ENCODE results near the gene NAA25.
"Not testable (repeated sequence)": the region's sequence is repeated elsewhere in the genome, so short reads cannot be mapped to it uniquely, and the experiment has no call there.

NAA25 gene

GRCh38 chr12:112061137-112061536 is 47.4 kb downstream of the NAA25 start:
- no peak for ATAC-seq
- TF ChIP-seq GLIS3 (CRISPR knock-in tag; IDR thresholded peaks at IDR 0.05) (no peak), BACH2 (CRISPR knock-in tag; IDR thresholded peaks at IDR 0.05; ENCODE audit: borderline replicate concordance) (no peak), OSR1 (CRISPR knock-in tag; IDR thresholded peaks at IDR 0.05) (no peak), ZFP3 (CRISPR knock-in tag; IDR thresholded peaks at IDR 0.05) (no peak), CREB5 (CRISPR knock-in tag; IDR thresholded peaks at IDR 0.05; ENCODE audit: low read depth) (no peak), TSHZ2 (CRISPR knock-in tag; IDR thresholded peaks at IDR 0.05) (no peak), ZFP30 (CRISPR knock-in tag; IDR thresholded peaks at IDR 0.05) (no peak), ZNF70 (CRISPR knock-in tag; IDR thresholded peaks at IDR 0.05) (no peak), ESRRG (CRISPR knock-in tag; IDR thresholded peaks at IDR 0.05) (no peak), PPARA (CRISPR knock-in tag; IDR thresholded peaks at IDR 0.05; ENCODE audit: borderline replicate concordance) (no peak), ZNF8 (CRISPR knock-in tag; IDR thresholded peaks at IDR 0.05) (no peak), TOX (CRISPR knock-in tag; IDR thresholded peaks at IDR 0.05; ENCODE audit: borderline replicate concordance) (no peak), RARB (CRISPR knock-in tag; IDR thresholded peaks at IDR 0.05) (no peak), TCF4 (CRISPR knock-in tag; IDR thresholded peaks at IDR 0.05; ENCODE audit: borderline replicate concordance) (no peak)

- TF ChIP-seq ZNF70 (CRISPR knock-in tag; IDR thresholded peaks at IDR 0.05), result no peak
- TF ChIP-seq PPARA (CRISPR knock-in tag; IDR thresholded peaks at IDR 0.05; ENCODE audit: borderline replicate concordance), result no peak
- TF ChIP-seq GLIS3 (CRISPR knock-in tag; IDR thresholded peaks at IDR 0.05), result no peak
- TF ChIP-seq RARB (CRISPR knock-in tag; IDR thresholded peaks at IDR 0.05), result no peak
- TF ChIP-seq CSDC2 (CRISPR knock-in tag; IDR thresholded peaks at IDR 0.05), result no peak
- TF ChIP-seq ZFP30 (CRISPR knock-in tag; IDR thresholded peaks at IDR 0.05), result no peak
- TF ChIP-seq CSRNP3 (CRISPR knock-in tag; IDR thresholded peaks at IDR 0.05), result no peak
- TF ChIP-seq ZNF565 (CRISPR knock-in tag; conservative IDR thresholded peaks at IDR 0.05; ENCODE audit: low read depth), result no peak
- no peak for TF ChIP-seq BACH2 (CRISPR knock-in tag; IDR thresholded peaks at IDR 0.05; ENCODE audit: borderline replicate concordance)
- no peak for TF ChIP-seq TSHZ2 (CRISPR knock-in tag; IDR thresholded peaks at IDR 0.05)
- no peak for TF ChIP-seq POU6F1 (CRISPR knock-in tag; IDR thresholded peaks at IDR 0.05; ENCODE audit: borderline replicate concordance, low read depth)
- no peak for TF ChIP-seq ZFP3 (CRISPR knock-in tag; IDR thresholded peaks at IDR 0.05)
- no peak for TF ChIP-seq ARNTL (CRISPR knock-in tag; IDR thresholded peaks at IDR 0.05; ENCODE audit: borderline replicate concordance, low read depth)
- no peak for TF ChIP-seq ZC3H10 (CRISPR knock-in tag; IDR thresholded peaks at IDR 0.05)
- TF ChIP-seq ZNF8 (CRISPR knock-in tag; IDR thresholded peaks at IDR 0.05), result no peak
- ATAC-seq, result no peak
These were observed 59.2 kb downstream of the NAA25 start for GRCh38 chr12:112049351-112049750.

GRCh38 chr12:112046003-112046402 is 62.6 kb downstream of the NAA25 start:
- ATAC-seq, result no peak
- no peak for TF ChIP-seq ZFP3 (CRISPR knock-in tag; IDR thresholded peaks at IDR 0.05)
- no peak for TF ChIP-seq TOX (CRISPR knock-in tag; IDR thresholded peaks at IDR 0.05; ENCODE audit: borderline replicate concordance)
- no peak for TF ChIP-seq CREB5 (CRISPR knock-in tag; IDR thresholded peaks at IDR 0.05; ENCODE audit: low read depth)
- no peak for TF ChIP-seq ZC3H10 (CRISPR knock-in tag; IDR thresholded peaks at IDR 0.05)
- no peak for TF ChIP-seq SNAI2 (CRISPR knock-in tag; IDR thresholded peaks at IDR 0.05)
- no peak for TF ChIP-seq BACH2 (CRISPR knock-in tag; IDR thresholded peaks at IDR 0.05; ENCODE audit: borderline replicate concordance)

GRCh38 chr12:112036614-112037013 is 72.0 kb downstream of the NAA25 start:
- ATAC-seq, result not testable (repeated sequence)
